Transverse colon (tissue), 4 donors: Measurements from ENCODE around the gene COL23A1. TPM values are rescaled to one million over a fixed set of nuclear protein-coding genes. Genes with fewer than 3 reads are reported as not detected.
"Not testable (repeated sequence)": the region's sequence is repeated elsewhere in the genome, so short reads cannot be mapped to it uniquely, and the experiment has no call there.

ENCODE experiments used
- DNase-seq: peaks from one replicate; pipeline ENCODE4 v3.0.0-alpha.2; 2019
- H3K27ac ChIP-seq, 4 donors: fragments of 200-600 bp; sonication (generic); 2 replicates each; pipeline ENCODE4 v1.5.1; 2016 to 2018; ENCODE audit warnings: inconsistent platforms in 4 of 4
- H3K27me3 ChIP-seq: fragments of 200-600 bp; sonication (generic); 2 replicates; pipeline ENCODE4 v1.5.1; 2017; ENCODE audit warnings: inconsistent platforms
- H3K36me3 ChIP-seq, 4 donors: fragments of 200-600 bp; sonication (generic); 2 replicates each; pipeline ENCODE4 v1.5.1; 2017 to 2019; ENCODE audit warnings: inconsistent platforms in 4 of 4
- H3K4me1 ChIP-seq, 4 donors: fragments of 200-600 bp; sonication (generic); 2 replicates each; pipeline ENCODE4 v1.5.1; 2017 to 2020; ENCODE audit warnings: inconsistent platforms in 4 of 4
- H3K4me3 ChIP-seq, 4 donors: fragments of 200-600 bp; sonication (generic); 1 replicate in 1 of 4; 2 replicates in 3 of 4; pipeline versions ENCODE4 v1.5.1 to v1.6.1; 2017 to 2019; ENCODE audit warnings: inconsistent platforms in 4 of 4
- H3K9me3 ChIP-seq, 2 donors: fragments of 200-600 bp; sonication (generic); 2 replicates each; pipeline ENCODE4 v1.5.1; 2017 to 2019; ENCODE audit warnings: inconsistent platforms in 2 of 2
- CTCF ChIP-seq, 5 experiments: fragments of 200-600 bp in 3 of 5; fragments of 450-650 bp in 2 of 5; sonication (generic) in 3 of 5; IDR thresholded peaks; 1 replicate in 2 of 5; 2 replicates in 3 of 5; pipeline ENCODE4 v1.5.1; 2016 to 2017; ENCODE audit warnings: antibody characterized with exemption in 5 of 5, inconsistent platforms in 3 of 5, mild to moderate bottlenecking in 2 of 5, moderate library complexity in 1 of 5
- EP300 ChIP-seq: sonication (generic); formaldehyde crosslinking; IDR thresholded peaks from one replicate; pipeline ENCODE4 v1.6.1; 2017; ENCODE audit warnings: antibody characterized with exemption, low read depth
- POLR2A ChIP-seq: fragments of 450-650 bp; IDR thresholded peaks from one replicate; pipeline ENCODE4 v1.6.1; 2016; ENCODE audit warnings: antibody characterized with exemption, mild to moderate bottlenecking, moderate library complexity
- POLR2AphosphoS5 ChIP-seq, 3 donors: sonication (generic); formaldehyde crosslinking; IDR thresholded peaks; one replicate each; pipeline ENCODE4 v1.6.1; 2016; ENCODE audit warnings: antibody characterized with exemption in 3 of 3
- WGBS, 2 donors: methylation state at CpG; one replicate each; pipeline ENCODE4 v1.1.5; 2018; ENCODE audit warnings: low coverage in 1 of 2; 5-methylcytosine and 5-hydroxymethylcytosine counted together
- in situ Hi-C, 4 donors: fragments of 200-750 bp; cut with MboI; loops; one replicate each; pipeline versions ENCODE4 v1.15.0 to v1.15.1; 2017; ENCODE audit warnings: low sequenced_read_pairs in 3 of 4, low pct_ligation_motif_present in 1 of 4, low pct_unique_long_range_greater_than_20kb in 1 of 4
- intact Hi-C: fragments of 100-400 bp; cut with DNase I; formaldehyde crosslinking; loops from one replicate; pipeline ENCODE4 v1.15.1; 2023; ENCODE audit warnings: low total_unique reads
- total RNA-seq, 4 donors: library from RNA; depleted of rRNA; stranded (reverse); fragments of >200 nt; gene quantifications; one replicate each; pipeline ENCODE4 v1.1.0, GENCODE V29; 2016

The COL23A1 gene
- total RNA-seq, 4 donors from 2014 or later, result 0.14 to 2.2 (median 1.4) TPM; not detected in 1

- WGBS, 2 donors, result 88 to 100% methylated on average over 2 to 19 of the region's 19 CpGs
- in situ Hi-C loops, result no loop called here
These were observed 349.9 kb downstream of the COL23A1 start for GRCh38 chr5:178240341-178240741.

GRCh38 chr5:178239626-178240301 lies 350.4 kb downstream of the COL23A1 start:
- H3K9me3 ChIP-seq, H3K36me3 ChIP-seq, H3K27me3 ChIP-seq, DNase-seq, intact Hi-C loops, in situ Hi-C loops, H3K4me3 ChIP-seq: not testable (repeated sequence)
- WGBS, 2 donors, result 79% methylated on average over 8 of the region's 16 CpGs; no CpG with 5 or more reads in 1 of the 2 donors
- Histone ChIP-seq H3K4me1 (peaks cover 0 to 34% (median 17%) of the 10 kb centered on the region in 4 donors), H3K27ac (peak overlapping the region in 3 of 4 donors; percentile 30 to 46 (median 33))

More at GRCh38 chr5:178240341-178240741, 349.9 kb downstream of the COL23A1 start:
- intact Hi-C loops, result no loop called here
- peak overlapping the region in 2 of 4 donors; percentile 30 to 46 for H3K27ac ChIP-seq
- H3K27me3 ChIP-seq, result no peaks in the 10 kb centered on the region
- TF ChIP-seq CTCF (IDR thresholded peaks at IDR 0.05), result no peak
- TF ChIP-seq POLR2A, result no peak
- TF ChIP-seq EP300, result no peak
- TF ChIP-seq POLR2AphosphoS5 (IDR thresholded peaks at IDR 0.05), result no peak
- no peak overlapping the region for H3K4me3 ChIP-seq
- no peaks in the 10 kb centered on the region for H3K9me3 ChIP-seq
- no peak for DNase-seq
- peaks cover 0 to 32% (median 17%) of the 10 kb centered on the region in 4 donors for H3K4me1 ChIP-seq
- H3K36me3 ChIP-seq, result no peaks in the 10 kb centered on the region

GRCh38 chr5:178238711-178239592 lies 351.2 kb downstream of the COL23A1 start:
- WGBS, 2 donors, result 70% methylated on average over 16 of the region's 17 CpGs; no CpG with 5 or more reads in 1 of the 2 donors
- peaks cover 0 to 39% (median 17%) of the 10 kb centered on the region in 4 donors for H3K4me1 ChIP-seq
- intact Hi-C loops, result no loop called here

GRCh38 chr5:178238313-178238635 lies 351.9 kb downstream of the COL23A1 start:
- intact Hi-C loops (no loop called here), in situ Hi-C loops (no loop called here)
- peaks cover 0 to 40% (median 17%) of the 10 kb centered on the region in 4 donors for H3K4me1 ChIP-seq
- peak overlapping the region in 2 of 4 donors; percentile 40 to 42 for H3K27ac ChIP-seq
- TF ChIP-seq POLR2A (no peak), POLR2AphosphoS5 (IDR thresholded peaks at IDR 0.05) (no peak), EP300 (no peak), CTCF (IDR thresholded peaks at IDR 0.05) (no peak)
- H3K9me3 ChIP-seq, result no peaks in the 10 kb centered on the region
- H3K27me3 ChIP-seq, result no peaks in the 10 kb centered on the region
- WGBS, 2 donors, result 90 to 97% methylated on average over 2 to 6 of the region's 6 CpGs
- DNase-seq, result no peak
- H3K36me3 ChIP-seq, result no peaks in the 10 kb centered on the region
- no peak overlapping the region for H3K4me3 ChIP-seq

More at GRCh38 chr5:178238711-178239592, 351.2 kb downstream of the COL23A1 start:
- Histone ChIP-seq H3K36me3 (no peaks in the 10 kb centered on the region), H3K9me3 (no peaks in the 10 kb centered on the region), H3K4me3 (no peak overlapping the region), H3K27me3 (no peaks in the 10 kb centered on the region), H3K27ac (peak overlapping the region in 3 of 4 donors; percentile 12 to 51 (median 42))
- TF ChIP-seq POLR2A, result no peak
- no peak for TF ChIP-seq POLR2AphosphoS5 (IDR thresholded peaks at IDR 0.05)
- in situ Hi-C loops, result no loop called here
- DNase-seq, result no peak
